Stomach (tissue), 9 donors: Measurements from ENCODE around the gene MRAP2. TPM values are rescaled to one million over a fixed set of nuclear protein-coding genes. Genes with fewer than 3 reads are reported as not detected.
"Not testable (repeated sequence)": the region's sequence is repeated elsewhere in the genome, so short reads cannot be mapped to it uniquely, and the experiment has no call there.

ENCODE experiments used
- DNase-seq, 2 donors: peaks; one replicate each; pipeline versions ENCODE4 v3.0.0 to v3.0.0-alpha.2; 2013 to 2019
- H3K27ac ChIP-seq, 5 donors: fragments of 200-600 bp in 4 of 5; sonication (generic) in 4 of 5; one replicate each; pipeline ENCODE4 v1.5.1; 2013 to 2019; ENCODE audit warnings: mild to moderate bottlenecking in 1 of 5, moderate library complexity in 1 of 5
- H3K27me3 ChIP-seq, 3 donors: fragments of 200-600 bp; sonication (generic); one replicate each; pipeline ENCODE4 v1.5.1; 2017 to 2019; ENCODE audit warnings: mixed run types in 1 of 3
- H3K36me3 ChIP-seq, 4 donors: fragments of 200-600 bp; sonication (generic); 1 replicate in 3 of 4; 2 replicates in 1 of 4; pipeline ENCODE4 v1.5.1; 2016 to 2019
- H3K4me1 ChIP-seq, 4 donors: fragments of 200-600 bp; sonication (generic); one replicate each; pipeline ENCODE4 v1.5.1; 2016 to 2019
- H3K4me3 ChIP-seq, 4 donors: fragments of 200-600 bp; sonication (generic) in 3 of 4; one replicate each; pipeline ENCODE4 v1.5.1; 2016 to 2019; ENCODE audit warnings: mild to moderate bottlenecking in 1 of 4
- H3K9me3 ChIP-seq, 4 donors: fragments of 200-600 bp; sonication (generic); one replicate each; pipeline ENCODE4 v1.5.1; 2016 to 2019
- EP300 ChIP-seq: sonication (generic); formaldehyde crosslinking; IDR thresholded peaks from one replicate; pipeline ENCODE4 v1.6.1; 2017; ENCODE audit warnings: antibody characterized with exemption
- POLR2A ChIP-seq, 4 donors: fragments of 450-650 bp; IDR thresholded peaks; one replicate each; pipeline ENCODE4 v1.6.1; 2016; ENCODE audit warnings: antibody characterized with exemption in 4 of 4, control low read depth in 2 of 4, mild to moderate bottlenecking in 1 of 4, moderate library complexity in 1 of 4
- POLR2AphosphoS5 ChIP-seq, 3 donors: sonication (generic); formaldehyde crosslinking; IDR thresholded peaks; one replicate each; pipeline ENCODE4 v1.6.1; 2016; ENCODE audit warnings: antibody characterized with exemption in 3 of 3
- WGBS, 5 donors: extraction: QIAGEN DNeasy Blood & Tissue Kit in 3 of 5; methylation state at CpG; one replicate each; pipeline versions ENCODE4 v1.1.5 to v1.1.7; 2013 to 2018; 5-methylcytosine and 5-hydroxymethylcytosine counted together
- intact Hi-C: fragments of 100-400 bp; cut with DNase I; formaldehyde crosslinking; loops from one replicate; pipeline ENCODE4 v1.15.1; 2023; ENCODE audit warnings: low total_unique reads
- polyA plus RNA-seq, 3 donors: library from polyadenylated mRNA; stranded (reverse); fragments of 200-250 nt; gene quantifications; one replicate each; pipeline ENCODE4 v1.2.3, GENCODE V29; 2013
- total RNA-seq, 5 donors: library from RNA; depleted of rRNA; stranded (reverse); fragments of >200 nt; gene quantifications; one replicate each; pipeline versions ENCODE4 v1.1.0 to v1.2.3, GENCODE V29; 2014 to 2016
- TF ChIP-seq, protein P1 (sequence below), 7 experiments: fragments of 450-650 bp in 4 of 7; fragments of 200-600 bp in 3 of 7; sonication (generic) in 3 of 7; IDR thresholded peaks; one replicate each; pipeline ENCODE4 v1.5.1; 2016 to 2019; ENCODE audit warnings: antibody characterized with exemption in 7 of 7, control low read depth in 2 of 7, mild to moderate bottlenecking in 1 of 7
- donor health status: healthy with polysubstance abuse.
- donor health status: Bipolar disorder and iron deficiency.
- donor health status: healthy.

MRAP2 gene
- total and polyA plus RNA-seq, 8 donors: 1.3 to 20.2 (median 4.1) TPM

DNA sequence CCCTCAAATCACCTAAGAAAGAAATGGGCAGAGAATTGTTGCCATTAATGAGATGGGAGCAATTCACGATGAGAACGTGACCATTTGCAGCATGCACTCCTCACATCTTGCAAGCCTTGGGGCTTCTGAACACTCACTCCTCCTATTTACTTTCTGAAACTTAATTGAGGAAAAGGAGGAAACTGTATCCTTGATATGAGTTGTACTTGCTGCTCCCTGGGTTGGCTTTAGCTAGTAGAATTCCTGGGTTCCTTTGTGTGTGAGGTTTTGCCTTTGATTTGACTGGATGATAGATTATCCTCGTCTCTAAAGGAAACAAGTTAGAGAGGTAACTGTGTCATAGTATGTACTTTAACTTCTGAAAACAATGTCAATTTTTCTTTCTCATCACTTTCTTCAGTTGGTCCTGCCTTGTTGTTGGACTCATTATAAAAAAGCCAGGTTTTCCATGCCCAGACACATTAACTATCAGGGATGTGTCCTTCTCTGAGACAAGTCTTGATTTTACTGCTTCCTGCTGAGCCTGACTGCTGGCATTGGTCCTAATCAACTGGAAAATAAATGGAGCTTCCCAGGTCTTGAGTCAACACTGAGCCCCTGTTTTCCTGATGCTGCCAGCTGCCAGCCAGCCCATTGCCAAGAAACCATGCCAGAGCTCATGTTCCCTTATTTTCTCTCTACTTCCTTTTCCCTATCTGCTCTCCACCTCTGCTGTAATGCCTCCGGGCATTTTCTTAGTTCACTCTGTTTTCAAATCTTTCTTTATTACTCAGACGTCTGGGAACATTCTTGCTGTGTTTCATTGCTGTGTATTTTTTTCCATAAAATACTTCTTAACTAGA, 6.0 kb upstream of the MRAP2 start:
- peak; percentile 67 to 71 for DNase-seq
- intact Hi-C loops: no loop called here
- Histone ChIP-seq H3K4me3 (no peak overlapping the region), H3K27ac (peak overlapping the region; percentile 21 to 72 (median 38)), H3K4me1 (peaks cover 0 to 27% (median 9%) of the 10 kb centered on the region in 4 donors), H3K36me3 (no peaks in the 10 kb centered on the region), H3K27me3 (no peaks in the 10 kb centered on the region), H3K9me3 (no peaks in the 10 kb centered on the region)
- WGBS, 5 donors: 14 to 39% (median 22%) methylated on average over 5 of the region's 5 CpGs
- peak in 1 of 3 donors; percentile 64 for TF ChIP-seq POLR2AphosphoS5 (IDR thresholded peaks at IDR 0.05)
- TF ChIP-seq POLR2A (IDR thresholded peaks at IDR 0.05): no peak

DNA sequence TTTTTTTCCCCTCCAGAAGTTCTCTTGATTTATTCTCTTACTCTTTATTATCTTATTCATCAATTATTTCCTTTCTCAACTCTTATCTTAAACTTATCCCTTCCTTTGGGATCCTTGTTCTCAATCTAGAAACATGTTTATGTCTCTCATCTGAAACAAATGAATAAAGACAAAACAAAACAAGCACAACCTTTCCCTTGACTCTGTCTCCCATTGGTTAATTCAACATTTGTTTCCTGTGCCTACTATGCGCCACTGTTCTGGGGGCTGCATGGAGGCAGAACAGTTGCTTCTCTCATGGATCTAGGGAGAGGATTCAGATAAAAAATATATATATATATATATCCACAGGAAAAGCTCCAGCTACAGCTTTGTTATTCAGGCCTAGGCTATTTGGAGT, 5.2 kb upstream of the MRAP2 start:
- WGBS, 5 donors: 90 to 100% (median 96%) methylated on average over 1 of the region's 1 CpG
- Histone ChIP-seq H3K9me3 (no peaks in the 10 kb centered on the region), H3K4me3 (no peak overlapping the region), H3K4me1 (peaks cover 0 to 33% (median 14%) of the 10 kb centered on the region in 4 donors), H3K27me3 (peaks cover 0 to 6% (median under 1%) of the 10 kb centered on the region in 3 donors), H3K27ac (peak overlapping the region in 2 of 5 donors; percentile 53 to 72), H3K36me3 (no peaks in the 10 kb centered on the region)
- TF ChIP-seq POLR2A (IDR thresholded peaks at IDR 0.05) (no peak), POLR2AphosphoS5 (IDR thresholded peaks at IDR 0.05) (no peak), EP300 (no peak)
- TF ChIP-seq, protein P1, sequence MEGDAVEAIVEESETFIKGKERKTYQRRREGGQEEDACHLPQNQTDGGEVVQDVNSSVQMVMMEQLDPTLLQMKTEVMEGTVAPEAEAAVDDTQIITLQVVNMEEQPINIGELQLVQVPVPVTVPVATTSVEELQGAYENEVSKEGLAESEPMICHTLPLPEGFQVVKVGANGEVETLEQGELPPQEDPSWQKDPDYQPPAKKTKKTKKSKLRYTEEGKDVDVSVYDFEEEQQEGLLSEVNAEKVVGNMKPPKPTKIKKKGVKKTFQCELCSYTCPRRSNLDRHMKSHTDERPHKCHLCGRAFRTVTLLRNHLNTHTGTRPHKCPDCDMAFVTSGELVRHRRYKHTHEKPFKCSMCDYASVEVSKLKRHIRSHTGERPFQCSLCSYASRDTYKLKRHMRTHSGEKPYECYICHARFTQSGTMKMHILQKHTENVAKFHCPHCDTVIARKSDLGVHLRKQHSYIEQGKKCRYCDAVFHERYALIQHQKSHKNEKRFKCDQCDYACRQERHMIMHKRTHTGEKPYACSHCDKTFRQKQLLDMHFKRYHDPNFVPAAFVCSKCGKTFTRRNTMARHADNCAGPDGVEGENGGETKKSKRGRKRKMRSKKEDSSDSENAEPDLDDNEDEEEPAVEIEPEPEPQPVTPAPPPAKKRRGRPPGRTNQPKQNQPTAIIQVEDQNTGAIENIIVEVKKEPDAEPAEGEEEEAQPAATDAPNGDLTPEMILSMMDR (IDR thresholded peaks at IDR 0.05): no peak
- DNase-seq: no peak
- intact Hi-C loops: no loop called here

- H3K27ac ChIP-seq, H3K4me3 ChIP-seq, H3K36me3 ChIP-seq, intact Hi-C loops, H3K9me3 ChIP-seq, DNase-seq: not testable (repeated sequence)
- Histone ChIP-seq H3K4me1 (peaks cover 0 to 42% (median 24%) of the 10 kb centered on the region in 4 donors), H3K27me3 (peaks cover 0 to 38% (median 5%) of the 10 kb centered on the region in 3 donors)
- WGBS, 5 donors: 86 to 100% (median 96%) methylated on average over 3 of the region's 3 CpGs
These were observed 1.6 kb upstream of the MRAP2 start for GRCh38 chr6:84032000-84032399.

DNA sequence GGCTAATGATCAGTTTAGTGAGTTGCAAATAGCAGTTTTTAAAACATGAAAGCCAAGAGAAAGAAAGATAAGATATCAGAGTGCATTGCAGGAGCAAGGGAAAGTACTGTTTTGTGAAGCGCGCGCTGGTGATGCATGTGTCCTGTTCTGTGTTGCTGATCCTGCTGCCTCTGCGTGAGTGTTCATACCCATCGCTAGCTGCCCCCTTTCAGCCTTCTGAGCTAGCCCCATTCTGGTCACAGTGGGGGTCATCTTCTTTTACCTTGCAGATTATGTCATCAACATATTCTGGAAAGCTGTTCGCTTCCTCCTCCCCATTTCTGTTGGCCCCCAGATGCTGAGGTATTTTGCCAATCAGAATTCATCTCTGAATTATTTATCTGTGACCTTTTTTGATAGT, 1.9 kb downstream of the MRAP2 start:
- TF ChIP-seq POLR2A (IDR thresholded peaks at IDR 0.05) (no peak), POLR2AphosphoS5 (IDR thresholded peaks at IDR 0.05) (no peak), EP300 (no peak)
- TF ChIP-seq, protein P1 (IDR thresholded peaks at IDR 0.05): no peak
- Histone ChIP-seq H3K36me3 (no peaks in the 10 kb centered on the region), H3K4me1 (peaks cover 0 to 23% (median 18%) of the 10 kb centered on the region in 4 donors), H3K9me3 (peaks cover 0 to 4% (median 0%) of the 10 kb centered on the region in 4 donors), H3K27ac (no peak overlapping the region), H3K4me3 (no peak overlapping the region), H3K27me3 (peaks cover 0 to 51% (median 5%) of the 10 kb centered on the region in 3 donors)
- intact Hi-C loops: no loop called here
- WGBS, 5 donors: 77 to 86% (median 80%) methylated on average over 6 of the region's 6 CpGs
- no peak for DNase-seq

GRCh38 chr6:84037425-84038089, 4.0 kb downstream of the MRAP2 start:
- TF ChIP-seq POLR2A (IDR thresholded peaks at IDR 0.05): no peak
- TF ChIP-seq, protein P1 (IDR thresholded peaks at IDR 0.05): no peak
- no peak for TF ChIP-seq EP300
- no peak for TF ChIP-seq POLR2AphosphoS5 (IDR thresholded peaks at IDR 0.05)
- no peak for DNase-seq
- Histone ChIP-seq H3K36me3 (no peaks in the 10 kb centered on the region), H3K9me3 (peaks cover 0 to 4% (median 0%) of the 10 kb centered on the region in 4 donors), H3K27ac (no peak overlapping the region), H3K27me3 (peaks cover 0 to 51% (median 5%) of the 10 kb centered on the region in 3 donors), H3K4me3 (no peak overlapping the region), H3K4me1 (peaks cover 0 to 23% (median 18%) of the 10 kb centered on the region in 4 donors)
- intact Hi-C loops: no loop called here
- WGBS, 5 donors: 94 to 99% (median 97%) methylated on average over 9 to 24 of the region's 24 CpGs
